GM12878 (cell line): Measurements from ENCODE around the gene PLS1. TPM values are rescaled to one million over a fixed set of nuclear protein-coding genes. Genes with fewer than 3 reads are reported as not detected.

Source experiments
- ATAC-seq: fragments of 200-7000 bp; cut with Tn5 transposase; 3 replicates; pipeline ENCODE4 v1.9.1; 2020; ENCODE audit warnings: mild to moderate bottlenecking, moderate library complexity
- BruUV-seq: library from RNA; stranded (reverse); fragments of 400-500 nt; replicated peaks from 2 replicates; lab custom pipeline; 2021; lab: Mats Ljungman, UMichigan
- CTCF ChIA-PET: fragments of 300-600 bp; sonication (Branson Sonifier 250); formaldehyde crosslinking; extraction: SDS; loops from one replicate; lab custom pipeline; 2021; ENCODE audit warnings: inconsistent platforms; lab: Yijun Ruan, JAX
- POLR2A ChIA-PET: fragments of 350-600 bp; formaldehyde crosslinking; extraction: SDS; loops from one replicate; lab custom pipeline; 2021; ENCODE audit warnings: inconsistent platforms; lab: Charles Lee
- RAD21 ChIA-PET: fragments of 300-600 bp; sonication (Branson Sonifier 250); formaldehyde crosslinking; loops from one replicate; lab custom pipeline; 2023; ENCODE audit warnings: antibody characterized with exemption; ENCODE audit not compliant: unreplicated experiment; lab: Charles Lee
- SMC1A ChIA-PET: fragments of 300-600 bp; sonication (Branson Sonifier 250); formaldehyde crosslinking; loops from one replicate; lab custom pipeline; 2023; ENCODE audit not compliant: unreplicated experiment, uncharacterized antibody; lab: Charles Lee
- DNase-seq: peaks from one replicate; pipeline ENCODE4 v3.0.0-alpha.2; 2011; ENCODE audit warnings: low read depth, low spot score
- FAIRE-seq: peaks from 3 replicates; lab custom pipeline; 2011; peaks lifted over from hg19 to GRCh38; lab: Jason Lieb, UNC
- H2AFZ ChIP-seq: 2 replicates; pipeline ENCODE4 v1.6.0; 2011; ENCODE audit warnings: low read depth, low read length, control low read depth; ENCODE audit not compliant: control insufficient read depth
- H3K27ac ChIP-seq: 2 replicates; pipeline ENCODE4 v1.5.1; 2011; ENCODE audit warnings: control low read depth; ENCODE audit not compliant: control insufficient read depth, insufficient read depth
- H3K27me3 ChIP-seq, 2 experiments: replicated peaks in 1 of 2; 2 replicates each; pipeline versions ENCODE4 v1.6.0 to v1.6.1; 2011; ENCODE audit warnings: low read length in 1 of 2; ENCODE audit not compliant: control insufficient read depth in 2 of 2, insufficient read depth in 2 of 2
- H3K36me3 ChIP-seq, 2 experiments: 2 replicates each; pipeline ENCODE4 v1.5.1; 2011; ENCODE audit warnings: low read length in 1 of 2; ENCODE audit not compliant: control insufficient read depth in 2 of 2, insufficient read depth in 2 of 2
- H3K4me1 ChIP-seq: 2 replicates; pipeline ENCODE4 v1.6.1; 2011; ENCODE audit warnings: mild to moderate bottlenecking, low read length, moderate library complexity, mixed read lengths; ENCODE audit not compliant: control insufficient read depth, insufficient read depth
- H3K4me2 ChIP-seq: 2 replicates; pipeline ENCODE4 v1.6.0; 2011; ENCODE audit warnings: control low read depth; ENCODE audit not compliant: control insufficient read depth, insufficient read depth
- H3K4me3 ChIP-seq: fragments of 200-600 bp; sonication (generic); 2 replicates; pipeline ENCODE4 v1.5.1; 2016
- H3K79me2 ChIP-seq: 2 replicates; pipeline ENCODE4 v1.6.0; 2011; ENCODE audit warnings: low read length; ENCODE audit not compliant: control insufficient read depth, insufficient read depth
- H3K9ac ChIP-seq: 2 replicates; pipeline ENCODE4 v1.8.0; 2011; ENCODE audit warnings: low read length, control low read depth, mixed read lengths; ENCODE audit not compliant: control insufficient read depth, insufficient read depth
- H3K9me3 ChIP-seq: replicated peaks from 3 replicates; pipeline ENCODE4 v1.5.1; 2011; ENCODE audit warnings: mild to moderate bottlenecking, low read length; ENCODE audit not compliant: control insufficient read depth, insufficient read depth
- H4K20me1 ChIP-seq: 2 replicates; pipeline ENCODE4 v1.6.0; 2011; ENCODE audit not compliant: control insufficient read depth, insufficient read depth
- ATF7 ChIP-seq: fragments of 450-650 bp; IDR thresholded peaks from 2 replicates; pipeline ENCODE4 v1.6.1; 2016; ENCODE audit warnings: low read depth, mild to moderate bottlenecking
- BCLAF1 ChIP-seq: fragments of 450-650 bp; IDR thresholded peaks from 2 replicates; pipeline ENCODE4 v1.6.1; 2017; ENCODE audit warnings: antibody characterized with exemption, mild to moderate bottlenecking, moderate library complexity
- EP300 ChIP-seq, 2 experiments: fragments of 150-350 bp in 1 of 2; IDR thresholded peaks; 2 replicates each; pipeline ENCODE4 v1.6.1; 2011 to 2012; ENCODE audit warnings: low read depth in 2 of 2, low read length in 2 of 2, borderline replicate concordance in 1 of 2, improper control_type of control experiment in 1 of 2, inconsistent platforms in 1 of 2; ENCODE audit not compliant: control insufficient read depth in 1 of 2
- ETV6 ChIP-seq, 2 experiments: fragments of 450-650 bp in 1 of 2; IDR thresholded peaks in 1 of 2; conservative IDR thresholded peaks in 1 of 2; 2 replicates each; pipeline ENCODE4 v1.6.1; 2014; ENCODE audit warnings: antibody characterized with exemption in 1 of 2, borderline replicate concordance in 1 of 2, low read depth in 1 of 2, mild to moderate bottlenecking in 1 of 2, moderate library complexity in 1 of 2
- HDGF ChIP-seq: fragments of 450-650 bp; IDR thresholded peaks from 2 replicates; pipeline ENCODE4 v1.6.1; 2016; ENCODE audit warnings: antibody characterized with exemption
- JUNB ChIP-seq: IDR thresholded peaks from 2 replicates; pipeline ENCODE4 v1.6.1; 2016; ENCODE audit warnings: antibody characterized with exemption, mild to moderate bottlenecking
- MYB ChIP-seq: fragments of 150-350 bp; IDR thresholded peaks from 2 replicates; pipeline ENCODE4 v1.6.1; 2014; ENCODE audit warnings: mild to moderate bottlenecking, low read depth, low read length, borderline replicate concordance
- NR2F1 ChIP-seq: fragments of 450-650 bp; conservative IDR thresholded peaks from 2 replicates; pipeline ENCODE4 v1.6.1; 2017; ENCODE audit warnings: mild to moderate bottlenecking
- RBBP5 ChIP-seq: fragments of 200-600 bp; sonication (generic); conservative IDR thresholded peaks from 2 replicates; pipeline ENCODE4 v1.6.1; 2016
- SREBF2 ChIP-seq: IDR thresholded peaks from 2 replicates; pipeline ENCODE4 v1.6.1; 2012; ENCODE audit warnings: mild to moderate bottlenecking, low read length
- STAT1 ChIP-seq: fragments of 450-650 bp; conservative IDR thresholded peaks from 2 replicates; pipeline ENCODE4 v1.6.1; 2014; ENCODE audit warnings: antibody characterized with exemption, mild to moderate bottlenecking
- YY1 ChIP-seq: IDR thresholded peaks from 2 replicates; pipeline ENCODE4 v1.6.1; 2011; ENCODE audit warnings: low read depth, mild to moderate bottlenecking, low read length
- WGBS: methylation state at CpG from one replicate; pipeline ENCODE4 v1.1.6; 2016; ENCODE audit warnings: low lambda C conversion rate; ENCODE audit not compliant: insufficient replicate concordance, insufficient coverage; ENCODE audit errors: missing lambda C conversion rate; 5-methylcytosine and 5-hydroxymethylcytosine counted together
- in situ Hi-C: fragments of 300-500 bp; cut with MboI; formaldehyde crosslinking; loops from 9 replicates; pipeline ENCODE4 v1.14.3; 2018; ENCODE audit warnings: mixed read lengths
- intact Hi-C: fragments of 100-400 bp; cut with micrococcal nuclease; formaldehyde crosslinking; loops from one replicate; pipeline ENCODE4 v1.14.2; 2022; ENCODE audit not compliant: unreplicated experiment
- polyA plus RNA-seq, 11 experiments: library from polyadenylated mRNA; depleted of rRNA in 4 of 11; unstranded in 6 of 11; stranded (reverse) in 5 of 11; fragments of >200 nt; fragmentation: Nextera tagmentation in 4 of 11; fragmentation: Illumina TruSeq in 1 of 11; extraction: Ambion mirVana in 4 of 11; extraction: Trizol in 1 of 11; gene quantifications; 1 replicate in 1 of 11; 2 replicates in 10 of 11; pipeline versions ENCODE4 v1.2.1 to v1.2.3, GENCODE V29; 2011 to 2016; ENCODE audit warnings: inconsistent platforms in 2 of 11, missing spikeins in 2 of 11, low read depth in 1 of 11
- total RNA-seq, 4 experiments: library from RNA; depleted of rRNA in 3 of 4; stranded (reverse); fragments of >200 nt in 3 of 4; fragmentation: Illumina TruSeq in 1 of 4; extraction: Trizol in 1 of 4; gene quantifications; 2 replicates each; pipeline versions ENCODE4 v1.2.1 to v1.2.3, GENCODE V29; 2013 to 2021

The PLS1 gene
- total and polyA plus RNA-seq, 10 of the 15 experiments (the other 5 are each of a cell fraction or from before 2014, with no cell fraction given), result 0.59 to 11.7 (median 1.7) TPM

GRCh38 chr3:142624341-142625152 is 28.4 kb downstream of the PLS1 start:
- TF ChIP-seq ETV6 (conservative IDR thresholded peaks at IDR 0.05 in 1 of 2, IDR thresholded peaks at IDR 0.05 in 1 of 2; ENCODE audit: borderline replicate concordance in 1 of 2, low read depth in 1 of 2) (no peak), JUNB (no peak)
- Histone ChIP-seq H3K36me3 (no peaks in the 10 kb centered on the region), H3K79me2 (no peaks in the 10 kb centered on the region), H3K27me3 (no peaks in the 10 kb centered on the region), H3K4me2 (no peak overlapping the region), H3K4me3 (no peak overlapping the region), H3K9ac (no peak overlapping the region), H3K27ac (no peak overlapping the region), H3K4me1 (no peaks in the 10 kb centered on the region), H3K9me3 (no peaks in the 10 kb centered on the region), H2AFZ (no peak overlapping the region), H4K20me1 (no peaks in the 10 kb centered on the region)
- ChIA-PET SMC1A (interaction anchor here (1.0 kb wide), 1 partner anchor 230 kb away, joined by 3 read pairs; no protein-coding TSS in a partner anchor), CTCF (interaction anchor here (0.9 to 1.1 kb wide), 3 partner anchors 14 to 211 kb away, joined by 3 to 4 read pairs (median 3); no protein-coding TSS in a partner anchor), POLR2A (no interaction called here), RAD21 (no interaction called here)
- FAIRE-seq, result no peak
- WGBS, result 17% methylated on average over 2 of the region's 2 CpGs
- intact Hi-C loops (no loop called here), in situ Hi-C loops (no loop called here)
- no peak for DNase-seq
- BruUV-seq, result no TSS peak
- ATAC-seq, result no peak

GRCh38 chr3:142625153-142625440 is 28.9 kb downstream of the PLS1 start:
- DNase-seq (no peak), FAIRE-seq (no peak), ATAC-seq (no peak)
- Histone ChIP-seq H3K27ac (no peak overlapping the region), H3K27me3 (no peaks in the 10 kb centered on the region), H3K4me2 (no peak overlapping the region), H2AFZ (no peak overlapping the region), H3K4me3 (no peak overlapping the region), H3K79me2 (no peaks in the 10 kb centered on the region), H4K20me1 (no peaks in the 10 kb centered on the region), H3K36me3 (no peaks in the 10 kb centered on the region), H3K4me1 (no peaks in the 10 kb centered on the region), H3K9me3 (no peaks in the 10 kb centered on the region), H3K9ac (no peak overlapping the region)
- in situ Hi-C loops, result no loop called here
- ChIA-PET RAD21 (no interaction called here), CTCF (interaction anchor here (0.9 to 1.1 kb wide), 3 partner anchors 14 to 212 kb away, joined by 3 to 4 read pairs (median 3); no protein-coding TSS in a partner anchor), POLR2A (no interaction called here), SMC1A (interaction anchor here (1.0 kb wide), 1 partner anchor 230 kb away, joined by 3 read pairs; no protein-coding TSS in a partner anchor)
- no TSS peak for BruUV-seq
- intact Hi-C loops, result no loop called here
- WGBS, result 56% methylated on average over 2 of the region's 2 CpGs
- TF ChIP-seq EP300 (IDR thresholded peaks at IDR 0.05; ENCODE audit: borderline replicate concordance in 1 of 2, control insufficient read depth in 1 of 2, low read depth in 2 of 2, low read length in 2 of 2) (no peak), YY1 (no peak), NR2F1 (no peak), HDGF (no peak), ATF7 (no peak), STAT1 (no peak), SREBF2 (no peak), MYB (no peak), BCLAF1 (no peak), RBBP5 (no peak)
